Effector memory CD8-positive, alpha-beta T cell (primary cell): ENCODE results near the gene ST6GALNAC3.

Experiments
- ATAC-seq: fragments of 150-1000 bp; cut with Tn5 transposase; replicated peaks from 2 replicates; pipeline ENCODE4 v1.10.0; 2021; ENCODE audit warnings: mild to moderate bottlenecking, moderate library complexity
- DNase-seq, 3 experiments: peaks; one replicate each; pipeline ENCODE4 v3.0.0; 2021
- H3K27ac Mint-ChIP-seq, 2 donors: one replicate each; pipeline ENCODE4 v1.8.0; 2022; ENCODE audit warnings: mild to moderate bottlenecking in 2 of 2, mixed read lengths in 2 of 2, moderate library complexity in 2 of 2
- H3K27me3 Mint-ChIP-seq, 2 donors: one replicate each; pipeline ENCODE4 v1.8.0; 2022; ENCODE audit warnings: mixed read lengths in 2 of 2
- H3K36me3 Mint-ChIP-seq: one replicate; pipeline ENCODE4 v1.8.0; 2022; ENCODE audit warnings: mild to moderate bottlenecking, moderate library complexity, mixed read lengths; ENCODE audit not compliant: insufficient read depth
- H3K4me1 Mint-ChIP-seq, 2 donors: one replicate each; pipeline ENCODE4 v1.8.0; 2022; ENCODE audit warnings: low read depth in 2 of 2, mixed read lengths in 2 of 2
- H3K4me3 Mint-ChIP-seq, 2 donors: one replicate each; pipeline ENCODE4 v1.8.0; 2022; ENCODE audit warnings: mild to moderate bottlenecking in 2 of 2, mixed read lengths in 2 of 2, moderate library complexity in 2 of 2
- H3K9me3 Mint-ChIP-seq, 2 donors: one replicate each; pipeline ENCODE4 v1.8.0; 2022; ENCODE audit warnings: mixed read lengths in 2 of 2

Gene ST6GALNAC3

DNA sequence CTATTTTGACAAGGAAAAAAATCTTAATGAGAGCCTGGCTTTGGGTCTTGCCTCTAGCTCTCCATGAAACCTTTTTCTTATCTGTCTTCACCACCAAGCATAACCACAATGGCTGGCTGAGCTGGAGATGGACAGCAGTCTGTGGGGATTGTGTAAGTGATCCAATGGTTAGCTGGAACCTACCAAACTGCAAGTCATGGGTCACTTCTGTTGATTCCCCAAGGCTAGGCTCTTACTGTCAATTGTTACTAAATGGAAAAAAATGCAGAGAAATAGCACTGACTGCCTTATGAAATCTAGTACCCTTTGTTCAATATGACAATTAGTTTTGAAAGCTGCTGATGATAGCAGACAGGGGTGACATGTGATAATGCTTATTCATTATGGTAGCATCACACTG, 359.0 kb downstream of the ST6GALNAC3 start:
- Mint-ChIP-seq H3K4me1 (no peaks in the 10 kb centered on the region), H3K36me3 (no peaks in the 10 kb centered on the region), H3K27me3 (no peaks in the 10 kb centered on the region), H3K4me3 (no peak overlapping the region), H3K9me3 (no peaks in the 10 kb centered on the region), H3K27ac (no peak overlapping the region)
- ATAC-seq (no peak), DNase-seq (no peak)

DNA sequence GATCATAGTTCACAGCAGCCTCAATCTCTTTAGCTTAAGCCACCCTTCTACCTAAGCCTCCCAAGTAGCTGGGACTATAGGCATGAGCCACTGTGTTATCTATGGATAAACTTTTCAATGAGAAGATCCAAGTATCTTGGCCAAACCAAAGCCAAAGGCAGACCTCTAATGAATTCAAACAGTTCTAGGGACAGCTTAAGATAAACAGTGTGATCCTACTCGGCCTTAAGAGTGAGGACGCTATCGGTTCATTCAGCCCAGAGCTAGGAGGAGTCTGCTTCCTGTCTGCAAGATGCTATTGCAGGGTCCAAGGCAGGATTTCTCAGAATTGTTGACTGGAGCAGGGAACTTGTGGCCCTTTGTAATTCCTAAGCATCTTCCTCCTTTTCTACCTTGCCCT, 368.7 kb downstream of the ST6GALNAC3 start:
- H3K9me3 Mint-ChIP-seq, result peaks cover 3 to 20% of the 10 kb centered on the region in 2 donors
- H3K27me3 Mint-ChIP-seq, result no peaks in the 10 kb centered on the region
- H3K27ac Mint-ChIP-seq, result no peak overlapping the region
- no peaks in the 10 kb centered on the region for H3K36me3 Mint-ChIP-seq
- no peak overlapping the region for H3K4me3 Mint-ChIP-seq
- DNase-seq (no peak), ATAC-seq (no peak)
- H3K4me1 Mint-ChIP-seq, result no peaks in the 10 kb centered on the region

DNA sequence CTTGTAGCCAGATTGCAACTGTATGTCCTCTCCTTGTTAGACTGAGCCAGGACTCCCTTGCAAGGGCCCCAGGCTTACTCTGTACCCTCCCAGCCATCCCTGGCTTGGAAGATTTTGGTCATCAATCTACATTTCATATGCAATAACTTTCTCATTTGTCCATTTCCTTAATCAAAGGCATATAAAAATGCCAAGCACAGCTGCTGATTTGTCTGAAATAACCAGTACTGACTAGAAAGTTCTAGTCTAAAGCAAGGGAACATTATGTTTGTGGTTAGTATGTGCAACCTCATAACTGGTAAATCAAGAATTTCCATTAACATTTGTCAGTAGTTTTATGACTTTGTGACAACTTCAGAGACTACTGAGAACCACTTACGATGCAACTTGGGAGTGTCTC, 370.2 kb downstream of the ST6GALNAC3 start:
- no peaks in the 10 kb centered on the region for H3K27me3 Mint-ChIP-seq
- no peak overlapping the region for H3K4me3 Mint-ChIP-seq
- H3K27ac Mint-ChIP-seq, result no peak overlapping the region
- no peaks in the 10 kb centered on the region for H3K4me1 Mint-ChIP-seq
- H3K9me3 Mint-ChIP-seq, result peaks cover 3 to 23% of the 10 kb centered on the region in 2 donors
- no peaks in the 10 kb centered on the region for H3K36me3 Mint-ChIP-seq
- no peak for DNase-seq
- ATAC-seq, result no peak

GRCh38 chr1:76450229-76450628, 375.7 kb downstream of the ST6GALNAC3 start:
- ATAC-seq (no peak), DNase-seq (no peak)
- Mint-ChIP-seq H3K36me3 (no peaks in the 10 kb centered on the region), H3K27ac (no peak overlapping the region), H3K4me1 (peaks cover 0 to 8% of the 10 kb centered on the region in 2 donors), H3K27me3 (no peaks in the 10 kb centered on the region), H3K4me3 (no peak overlapping the region), H3K9me3 (peaks cover 6 to 40% of the 10 kb centered on the region in 2 donors)

GRCh38 chr1:76463278-76463677, 388.7 kb downstream of the ST6GALNAC3 start:
- H3K27ac Mint-ChIP-seq, result no peak overlapping the region
- ATAC-seq, result no peak
- no peaks in the 10 kb centered on the region for H3K27me3 Mint-ChIP-seq
- no peaks in the 10 kb centered on the region for H3K4me1 Mint-ChIP-seq
- H3K9me3 Mint-ChIP-seq, result no peaks in the 10 kb centered on the region
- no peak for DNase-seq
- no peaks in the 10 kb centered on the region for H3K36me3 Mint-ChIP-seq
- H3K4me3 Mint-ChIP-seq, result no peak overlapping the region

DNA sequence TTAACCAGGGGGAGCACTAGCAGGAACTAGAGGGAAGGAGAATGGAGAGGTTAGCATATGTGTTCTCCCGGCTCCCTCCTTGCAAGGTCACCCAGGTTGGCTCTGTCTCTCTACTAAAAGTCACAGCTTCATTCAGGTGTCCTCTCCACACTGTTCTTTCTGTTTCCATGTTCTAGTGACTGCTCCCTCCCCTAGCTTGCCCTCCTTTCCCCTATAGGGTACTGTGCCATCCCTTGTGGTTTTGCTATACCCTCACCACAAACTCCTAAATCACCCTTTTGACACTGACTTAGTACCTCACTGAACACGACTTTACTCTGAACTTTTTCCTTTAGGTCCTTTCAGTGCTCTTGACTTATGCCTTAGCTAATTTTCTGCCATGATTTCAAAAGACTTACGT, 389.3 kb downstream of the ST6GALNAC3 start:
- Mint-ChIP-seq H3K4me1 (no peaks in the 10 kb centered on the region), H3K27ac (no peak overlapping the region), H3K27me3 (no peaks in the 10 kb centered on the region), H3K4me3 (no peak overlapping the region), H3K36me3 (no peaks in the 10 kb centered on the region), H3K9me3 (no peaks in the 10 kb centered on the region)
- DNase-seq (no peak), ATAC-seq (no peak)

DNA sequence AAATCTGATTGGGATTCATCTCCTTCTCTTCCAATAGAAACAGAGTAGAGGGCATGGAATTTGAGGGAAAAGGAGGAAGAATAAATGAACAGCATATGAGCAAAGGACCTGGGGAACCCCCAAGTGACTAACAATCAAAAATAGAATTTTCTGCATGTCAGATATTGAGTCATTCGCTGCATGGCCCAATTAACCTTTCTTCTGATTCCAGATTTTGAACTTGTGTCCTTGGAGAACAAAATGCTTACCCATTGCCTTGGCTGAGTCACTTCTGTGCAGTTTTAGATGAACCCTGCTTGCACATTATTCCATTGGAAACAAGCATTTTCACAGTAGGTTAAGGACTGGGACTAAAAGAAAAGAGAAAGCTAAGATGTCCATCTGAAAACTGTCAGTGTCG, 390.5 kb downstream of the ST6GALNAC3 start:
- no peak for DNase-seq
- Mint-ChIP-seq H3K27me3 (no peaks in the 10 kb centered on the region), H3K27ac (no peak overlapping the region), H3K4me3 (no peak overlapping the region), H3K36me3 (no peaks in the 10 kb centered on the region), H3K4me1 (no peaks in the 10 kb centered on the region), H3K9me3 (no peaks in the 10 kb centered on the region)
- no peak for ATAC-seq

GRCh38 chr1:76470166-76470565, 395.6 kb downstream of the ST6GALNAC3 start:
- H3K27me3 Mint-ChIP-seq, result no peaks in the 10 kb centered on the region
- no peaks in the 10 kb centered on the region for H3K36me3 Mint-ChIP-seq
- no peak for DNase-seq
- ATAC-seq, result no peak
- H3K4me3 Mint-ChIP-seq, result no peak overlapping the region
- H3K9me3 Mint-ChIP-seq, result no peaks in the 10 kb centered on the region
- no peaks in the 10 kb centered on the region for H3K4me1 Mint-ChIP-seq
- H3K27ac Mint-ChIP-seq, result no peak overlapping the region

GRCh38 chr1:76471536-76471935, 397.0 kb downstream of the ST6GALNAC3 start:
- no peak for DNase-seq
- Mint-ChIP-seq H3K27ac (no peak overlapping the region), H3K27me3 (no peaks in the 10 kb centered on the region), H3K4me3 (no peak overlapping the region), H3K9me3 (no peaks in the 10 kb centered on the region), H3K4me1 (no peaks in the 10 kb centered on the region), H3K36me3 (no peaks in the 10 kb centered on the region)
- ATAC-seq, result no peak

DNA sequence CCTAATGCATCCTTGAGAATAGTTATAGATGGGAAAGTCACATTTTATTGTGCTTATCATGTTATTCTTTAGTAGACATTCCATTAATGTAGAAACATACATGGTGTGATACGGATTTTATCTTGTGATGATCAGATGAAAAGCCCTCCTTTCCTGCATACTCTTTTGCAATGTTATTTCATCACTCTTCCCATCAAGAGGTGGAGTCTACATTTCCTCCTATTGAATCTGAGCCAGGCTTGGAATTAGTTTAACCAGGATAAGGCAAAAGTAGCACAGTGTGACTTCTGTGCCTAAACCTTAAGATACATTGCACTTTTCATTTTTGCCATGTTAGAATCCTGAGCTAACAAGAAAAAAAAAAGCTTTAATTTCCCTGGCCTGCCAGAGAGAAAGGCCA, 399.0 kb downstream of the ST6GALNAC3 start:
- Mint-ChIP-seq H3K27me3 (no peaks in the 10 kb centered on the region), H3K4me1 (no peaks in the 10 kb centered on the region), H3K9me3 (no peaks in the 10 kb centered on the region), H3K27ac (no peak overlapping the region), H3K36me3 (no peaks in the 10 kb centered on the region), H3K4me3 (no peak overlapping the region)
- ATAC-seq (no peak), DNase-seq (no peak)

DNA sequence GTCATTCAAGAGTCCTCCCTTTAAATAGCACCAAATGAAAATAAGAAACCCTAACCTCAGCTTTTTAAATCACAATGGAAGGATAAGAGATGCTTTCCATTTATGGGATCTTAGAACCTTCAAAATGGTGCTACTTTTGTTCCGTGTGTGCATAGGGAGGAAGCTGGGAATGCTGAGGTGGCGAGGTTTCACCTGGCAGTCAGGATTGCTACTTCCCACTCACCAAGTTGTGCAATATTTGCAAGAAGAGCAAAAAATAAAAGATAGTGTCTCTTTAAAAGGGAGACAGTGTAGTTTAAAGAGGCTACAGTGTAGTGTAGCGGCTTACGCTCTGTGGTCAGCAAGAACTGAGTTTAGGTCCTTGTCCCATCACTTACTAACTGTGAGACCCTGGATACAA, 400.4 kb downstream of the ST6GALNAC3 start:
- no peaks in the 10 kb centered on the region for H3K4me1 Mint-ChIP-seq
- no peaks in the 10 kb centered on the region for H3K36me3 Mint-ChIP-seq
- ATAC-seq (no peak), DNase-seq (no peak)
- H3K27ac Mint-ChIP-seq, result no peak overlapping the region
- H3K27me3 Mint-ChIP-seq, result no peaks in the 10 kb centered on the region
- H3K4me3 Mint-ChIP-seq, result no peak overlapping the region
- H3K9me3 Mint-ChIP-seq, result no peaks in the 10 kb centered on the region

DNA sequence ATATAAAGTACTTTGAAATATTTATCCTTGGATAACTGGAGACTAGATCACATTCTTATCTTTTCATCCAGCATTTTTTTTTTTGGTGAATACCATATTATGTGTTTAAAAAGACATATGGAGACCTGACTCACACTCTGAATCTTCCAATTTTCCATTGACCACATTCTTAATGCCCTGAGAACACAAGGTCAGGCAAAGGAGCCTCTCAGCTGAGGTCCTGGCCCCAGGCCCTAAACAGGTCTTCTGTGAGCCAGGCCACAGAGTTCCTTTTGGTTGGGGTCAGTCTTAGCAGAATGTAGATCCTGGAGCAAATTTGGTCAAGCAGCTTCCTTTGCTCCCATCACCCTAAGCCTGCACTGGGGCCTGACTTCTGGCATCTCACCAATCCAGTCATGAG, 402.6 kb downstream of the ST6GALNAC3 start:
- no peak overlapping the region for H3K4me3 Mint-ChIP-seq
- no peak for ATAC-seq
- H3K27me3 Mint-ChIP-seq, result no peaks in the 10 kb centered on the region
- DNase-seq, result no peak
- H3K4me1 Mint-ChIP-seq, result no peaks in the 10 kb centered on the region
- no peak overlapping the region for H3K27ac Mint-ChIP-seq
- no peaks in the 10 kb centered on the region for H3K9me3 Mint-ChIP-seq
- H3K36me3 Mint-ChIP-seq, result no peaks in the 10 kb centered on the region

DNA sequence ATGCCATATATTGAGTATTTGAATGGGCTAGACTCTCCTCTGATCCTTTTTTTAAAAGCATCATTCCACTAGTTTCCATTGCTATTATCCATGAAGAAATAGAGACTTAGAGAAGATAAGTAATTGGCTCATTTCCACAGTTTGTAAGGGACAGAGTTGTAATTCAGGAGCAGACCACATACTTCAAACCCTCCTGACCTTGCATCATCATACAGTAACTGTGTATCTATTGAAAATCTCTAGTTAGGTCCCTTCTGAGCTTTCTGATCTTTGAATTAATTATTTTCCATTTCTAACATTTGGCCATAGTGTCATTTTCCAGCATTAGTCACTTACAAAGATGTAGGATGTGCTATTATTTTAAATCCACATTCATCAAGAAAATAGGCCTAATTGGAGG, 406.3 kb downstream of the ST6GALNAC3 start:
- no peaks in the 10 kb centered on the region for H3K9me3 Mint-ChIP-seq
- no peaks in the 10 kb centered on the region for H3K36me3 Mint-ChIP-seq
- H3K4me1 Mint-ChIP-seq, result no peaks in the 10 kb centered on the region
- no peaks in the 10 kb centered on the region for H3K27me3 Mint-ChIP-seq
- no peak overlapping the region for H3K27ac Mint-ChIP-seq
- ATAC-seq (no peak), DNase-seq (no peak)
- H3K4me3 Mint-ChIP-seq, result no peak overlapping the region

DNA sequence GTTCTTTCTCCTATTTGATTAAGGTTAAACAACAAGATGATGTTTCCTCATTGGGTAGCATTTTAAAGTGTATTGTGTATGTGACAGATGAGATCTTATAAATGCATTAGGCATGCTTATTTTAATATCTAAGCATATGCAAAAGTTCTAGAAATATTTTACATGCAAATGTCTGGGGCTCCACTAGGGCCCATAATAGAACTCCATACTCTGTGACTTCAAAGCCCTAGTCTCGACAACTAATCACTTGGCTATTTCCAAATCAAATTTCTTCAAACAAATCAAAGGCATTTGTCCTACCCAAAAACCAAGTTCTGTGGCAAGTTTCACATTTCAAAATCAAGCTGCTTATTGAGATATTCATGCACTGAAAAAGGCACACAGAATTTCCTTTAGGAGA, 407.1 kb downstream of the ST6GALNAC3 start:
- H3K4me1 Mint-ChIP-seq, result no peaks in the 10 kb centered on the region
- H3K27ac Mint-ChIP-seq, result no peak overlapping the region
- H3K27me3 Mint-ChIP-seq, result no peaks in the 10 kb centered on the region
- H3K4me3 Mint-ChIP-seq, result no peak overlapping the region
- no peaks in the 10 kb centered on the region for H3K9me3 Mint-ChIP-seq
- DNase-seq (no peak), ATAC-seq (no peak)
- no peaks in the 10 kb centered on the region for H3K36me3 Mint-ChIP-seq

- H3K27ac Mint-ChIP-seq, result no peak overlapping the region
- no peaks in the 10 kb centered on the region for H3K36me3 Mint-ChIP-seq
- ATAC-seq (no peak), DNase-seq (no peak)
- peaks cover under 1 to 3% of the 10 kb centered on the region in 2 donors for H3K9me3 Mint-ChIP-seq
- no peaks in the 10 kb centered on the region for H3K4me1 Mint-ChIP-seq
- H3K4me3 Mint-ChIP-seq, result no peak overlapping the region
- no peaks in the 10 kb centered on the region for H3K27me3 Mint-ChIP-seq
Measured at GRCh38 chr1:76482272-76482671, 407.7 kb downstream of the ST6GALNAC3 start.
